Globus pallidus (tissue), 1 donor: ENCODE results near the gene TMEM204.

Experiments
- DNase-seq: peaks from one replicate; pipeline ENCODE4 v3.0.0-alpha.2; 2015; ENCODE audit warnings: low spot score

Gene TMEM204

DNA sequence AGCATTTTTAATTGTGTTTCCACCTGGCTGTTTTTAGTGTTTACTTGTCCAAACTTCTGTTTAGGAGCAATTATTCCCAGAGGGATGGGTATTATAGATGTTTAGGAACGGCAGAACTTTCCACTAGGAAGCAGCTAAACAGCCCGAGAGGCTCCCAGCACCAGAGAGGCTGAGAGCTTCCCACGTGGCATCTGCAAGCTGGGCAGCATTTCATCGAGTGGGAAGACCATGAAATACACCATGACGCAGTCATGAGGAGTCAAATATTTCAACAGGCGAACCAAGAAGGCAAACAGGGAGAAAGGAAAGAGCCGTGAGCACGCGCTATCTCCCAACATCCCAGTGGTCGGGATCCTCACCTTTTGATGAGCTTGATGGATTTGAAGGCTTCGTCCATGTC is 24.1 kb downstream of the TMEM204 start:
- DNase-seq, result no peak

DNA sequence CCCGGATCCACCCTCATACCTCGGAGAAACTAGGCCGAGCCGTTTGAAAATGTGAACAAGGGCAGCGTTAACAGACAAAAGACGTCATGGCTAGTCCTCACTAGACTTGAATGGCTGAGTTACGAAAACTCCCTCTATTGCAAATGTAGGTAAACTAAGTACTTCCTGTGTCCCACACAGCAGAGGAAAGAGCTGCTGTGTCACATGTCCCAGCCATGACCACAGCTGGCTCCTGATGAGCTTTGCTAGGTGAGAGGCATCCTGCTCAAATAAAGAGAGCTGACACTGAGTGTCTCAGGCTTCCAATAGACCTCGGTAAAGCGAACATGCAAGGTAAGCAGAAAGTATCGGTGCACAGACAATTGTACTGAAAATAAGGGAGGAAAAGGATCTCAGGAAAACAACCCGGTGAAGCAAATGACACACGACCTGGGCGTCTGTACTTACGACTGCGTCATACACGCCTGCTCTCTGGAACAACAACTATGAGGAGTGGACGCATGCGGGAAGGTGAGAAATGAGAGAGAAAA is 26.0 kb downstream of the TMEM204 start:
- no peak for DNase-seq

DNA sequence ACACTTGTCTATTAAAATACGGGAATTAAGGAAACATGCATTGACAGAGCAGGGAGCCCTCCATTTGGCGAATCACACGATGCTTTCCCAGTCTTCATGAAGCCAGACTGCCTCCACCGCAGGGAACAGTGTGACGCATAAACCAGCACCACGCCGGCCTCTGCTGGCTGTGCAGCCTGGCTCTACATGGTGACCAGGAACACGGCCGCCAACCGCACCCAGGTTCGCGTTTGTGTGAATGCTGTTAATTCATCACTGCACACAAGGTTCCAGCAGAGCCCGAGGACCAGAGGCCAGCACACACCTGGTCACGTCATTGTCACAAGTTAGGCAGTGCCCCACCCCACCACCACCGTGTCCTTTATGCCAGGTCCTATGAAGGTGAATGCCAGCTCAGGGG is 26.7 kb downstream of the TMEM204 start:
- no peak for DNase-seq

DNA sequence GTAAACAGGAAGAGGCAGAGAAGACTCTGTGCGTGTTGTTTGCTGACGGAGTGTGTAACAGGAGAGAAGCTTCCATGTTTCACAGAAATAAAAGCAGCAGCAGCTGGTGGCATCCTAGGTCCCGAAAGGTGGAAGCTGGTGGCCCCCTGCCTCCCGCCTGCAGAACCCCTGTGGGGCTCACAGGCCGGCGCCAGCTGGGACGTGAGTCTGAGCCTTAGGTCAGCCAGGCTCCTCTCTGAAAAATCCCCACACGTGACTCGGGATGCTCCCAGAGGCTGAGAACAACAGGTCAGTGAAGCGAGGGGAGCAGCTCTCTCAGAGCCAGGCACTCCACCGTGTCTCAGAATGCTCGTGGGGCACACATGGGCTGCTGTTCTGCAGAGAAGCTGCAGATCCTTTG is 27.4 kb downstream of the TMEM204 start:
- no peak for DNase-seq

DNA sequence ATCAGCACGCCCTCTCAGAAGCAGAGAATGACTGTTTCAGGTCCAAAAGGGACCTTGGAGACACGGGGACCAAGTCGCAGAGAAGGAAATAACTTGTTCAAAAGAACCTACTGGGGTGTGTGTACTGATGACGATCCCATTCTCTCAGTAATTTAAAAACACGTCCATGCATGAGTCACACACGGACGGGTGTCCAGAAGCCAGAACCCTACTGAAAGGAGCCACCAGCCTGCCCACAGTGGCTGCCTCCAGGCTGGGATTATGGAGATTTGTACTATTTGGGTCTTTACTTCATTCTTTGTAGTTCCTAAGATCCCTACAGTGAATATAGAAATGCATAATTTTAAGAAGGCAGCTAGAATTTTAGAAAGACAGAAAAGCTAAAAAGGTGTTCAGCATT is 27.8 kb downstream of the TMEM204 start:
- no peak for DNase-seq

DNA sequence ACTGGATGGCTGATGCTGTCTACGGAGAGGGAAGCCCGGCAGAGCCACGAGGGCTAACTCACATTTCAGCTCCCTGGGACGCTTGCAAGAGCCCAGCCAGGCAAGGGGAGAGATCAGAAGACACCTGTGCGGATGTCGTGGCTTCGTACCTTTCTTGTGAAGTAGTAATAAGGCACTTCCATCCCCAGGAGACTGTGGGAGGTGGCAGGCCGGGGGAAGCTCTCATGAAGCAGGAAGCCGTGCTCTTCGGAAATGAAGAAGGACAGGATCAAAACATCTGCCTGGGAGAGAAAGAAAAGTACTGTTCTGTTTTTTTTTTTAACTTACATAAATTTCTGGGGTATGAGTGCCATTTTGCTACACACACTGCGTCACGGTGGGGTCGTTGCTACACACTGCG is 28.4 kb downstream of the TMEM204 start:
- DNase-seq, result no peak

DNA sequence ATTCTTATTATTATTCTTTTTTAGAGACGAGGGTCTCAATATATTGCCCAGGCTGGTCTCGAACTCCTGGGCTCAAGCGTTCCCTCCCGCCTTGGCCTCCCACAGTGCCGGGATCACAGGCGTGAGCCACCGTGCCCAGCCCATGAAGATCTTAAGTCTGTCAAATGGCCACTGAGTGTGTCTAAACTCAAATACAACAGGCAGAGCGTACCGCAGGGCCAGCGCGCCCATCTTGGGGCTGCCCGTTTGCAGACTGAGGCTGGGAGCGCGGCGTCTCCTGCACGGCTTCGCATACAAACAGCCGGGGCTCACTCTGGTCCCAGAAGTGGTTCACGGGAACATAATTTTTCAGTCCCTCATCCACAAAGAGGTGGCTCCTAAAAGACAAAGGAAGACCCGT is 30.3 kb downstream of the TMEM204 start:
- no peak for DNase-seq

DNA sequence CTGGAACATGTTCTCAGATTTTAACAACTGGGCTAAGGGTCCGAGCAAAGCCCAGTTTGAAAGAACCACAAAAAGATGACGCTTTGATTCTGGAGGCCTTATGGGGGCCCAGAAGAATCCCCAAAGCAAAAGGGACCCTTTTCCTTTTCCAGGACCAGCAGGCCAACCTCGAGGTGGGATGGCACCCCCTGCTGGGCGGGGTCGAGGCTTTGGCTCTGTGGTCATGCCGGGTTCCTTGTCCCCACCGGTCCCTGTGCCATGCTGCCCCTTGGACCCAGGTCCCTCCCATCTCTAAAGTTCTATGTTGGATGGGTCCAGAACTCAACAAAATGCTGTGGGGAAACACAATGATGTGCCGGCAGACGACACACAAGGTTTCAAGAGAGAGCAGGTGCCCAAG is 30.9 kb downstream of the TMEM204 start:
- DNase-seq, result no peak

DNA sequence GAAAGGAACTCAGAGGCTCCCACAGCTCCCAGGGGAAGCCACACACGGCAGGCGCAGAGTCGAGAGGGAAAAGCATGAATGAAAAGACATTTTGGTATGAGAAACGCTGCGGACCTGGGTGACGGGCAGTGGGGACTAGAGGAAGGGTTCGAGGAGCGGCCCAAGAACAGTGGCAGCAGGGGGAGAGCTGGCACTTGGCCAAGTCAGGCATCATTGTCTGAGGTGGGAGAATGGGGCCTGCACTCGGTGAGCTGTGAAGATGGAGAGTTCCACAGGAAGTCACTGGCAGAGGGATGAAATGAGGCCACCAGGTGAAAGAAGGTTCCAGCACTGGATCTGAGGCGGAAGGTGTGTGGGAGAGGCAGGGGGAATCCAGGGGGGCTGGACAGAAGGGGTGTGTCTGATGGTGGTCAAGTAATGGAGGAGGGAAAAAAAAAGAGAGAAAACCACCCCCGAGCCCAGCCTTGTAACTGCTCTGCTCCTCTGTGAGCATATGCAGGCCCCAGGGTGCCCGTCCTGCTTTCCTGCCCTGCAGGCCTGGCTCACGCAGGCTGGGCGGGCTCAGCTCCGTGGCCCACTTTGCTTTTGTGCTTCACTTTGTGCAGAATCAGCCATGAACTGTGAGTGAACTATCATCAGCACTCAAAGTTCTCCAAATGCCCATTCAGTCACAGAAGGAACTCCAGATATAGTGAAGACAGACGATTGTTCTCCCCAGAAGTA is 31.8 kb downstream of the TMEM204 start:
- no peak for DNase-seq

DNA sequence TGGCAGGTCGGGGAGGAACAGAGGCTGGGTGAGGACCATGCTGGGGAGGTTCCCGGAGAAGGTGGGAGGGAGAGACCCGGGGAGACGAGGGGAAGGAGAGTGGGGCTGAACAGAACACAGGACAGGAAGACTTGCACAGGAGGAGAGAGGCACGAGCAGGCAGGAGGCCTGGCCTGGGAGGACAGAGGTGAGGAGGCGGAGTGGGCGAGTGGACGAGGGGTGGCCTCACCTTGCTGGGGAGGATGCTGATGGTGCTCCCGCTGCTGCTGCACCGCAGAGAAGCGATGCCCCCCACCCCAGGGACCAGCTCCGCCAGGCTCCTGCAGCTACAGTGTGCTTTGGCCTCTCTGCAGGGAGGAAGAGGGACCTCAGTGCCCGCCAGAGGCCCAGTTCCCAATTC is 34.5 kb downstream of the TMEM204 start:
- no peak for DNase-seq

DNA sequence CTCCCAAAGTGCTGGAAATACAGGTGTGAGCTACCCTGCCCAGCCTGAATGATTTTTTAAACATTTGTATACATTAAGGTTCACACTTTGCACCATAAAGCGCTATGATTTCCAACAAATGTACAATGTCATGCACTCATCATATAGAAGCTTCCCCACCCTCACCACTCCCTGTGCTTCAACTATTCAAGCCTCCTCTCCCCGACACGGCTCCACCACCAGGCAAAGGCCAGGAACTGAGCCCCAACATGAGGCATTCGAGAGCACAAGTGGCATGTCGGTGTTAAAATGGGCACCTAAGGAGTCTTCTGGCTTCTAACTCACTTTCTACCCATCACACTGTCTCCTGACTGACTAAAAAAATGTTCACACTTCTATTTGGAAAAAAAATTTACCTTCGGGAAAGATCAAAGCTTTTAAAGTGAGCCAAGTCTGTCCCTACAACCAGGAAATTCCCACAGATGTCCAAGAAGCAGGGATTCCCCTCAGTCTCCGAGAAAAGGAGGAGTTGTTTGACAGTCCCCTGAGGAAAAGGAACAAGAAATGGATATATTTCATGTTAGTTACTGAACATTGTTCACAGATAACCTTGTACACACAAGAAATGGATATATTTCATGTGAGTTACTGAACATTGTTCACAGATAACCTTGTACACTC is 37.7 kb downstream of the TMEM204 start:
- no peak for DNase-seq

DNA sequence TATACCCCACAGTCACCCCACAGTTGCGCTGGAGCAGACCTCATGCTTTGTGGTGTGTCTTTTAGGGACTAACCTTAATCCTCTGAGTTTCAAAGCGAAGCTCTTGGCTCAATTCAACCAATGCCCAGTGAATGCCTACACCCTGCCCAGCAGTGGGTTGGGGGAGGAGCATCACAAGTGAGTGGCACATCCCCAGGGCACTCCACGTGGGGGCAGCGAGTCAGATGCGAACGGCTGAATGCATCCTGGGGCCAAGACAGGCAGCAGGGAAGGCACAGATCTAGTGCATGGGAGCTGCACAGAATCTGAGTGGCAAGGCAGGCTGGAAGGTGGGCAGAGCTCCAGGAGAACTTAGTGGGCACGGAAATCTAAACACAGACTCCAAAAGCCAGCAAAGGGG is 39.2 kb downstream of the TMEM204 start:
- no peak for DNase-seq

DNA sequence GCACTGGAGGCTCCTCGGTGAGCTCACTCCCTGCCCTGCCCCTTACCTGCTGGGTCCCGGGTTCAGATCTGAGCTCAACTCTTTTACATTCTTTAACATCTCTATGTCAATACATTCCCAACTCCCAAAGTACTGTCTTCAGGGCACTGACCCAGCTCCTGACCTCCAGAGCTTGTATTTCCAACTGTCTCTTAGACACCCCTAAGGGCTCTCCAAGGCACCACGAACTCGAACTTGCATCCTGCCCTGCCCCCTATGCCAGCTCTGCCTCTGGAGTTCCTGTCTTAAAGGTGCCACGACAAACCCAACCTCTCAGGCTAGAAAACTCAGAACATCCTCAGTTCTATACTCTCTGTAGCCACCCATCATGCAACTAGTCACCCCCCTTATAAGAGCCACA is 39.8 kb downstream of the TMEM204 start:
- no peak for DNase-seq

DNA sequence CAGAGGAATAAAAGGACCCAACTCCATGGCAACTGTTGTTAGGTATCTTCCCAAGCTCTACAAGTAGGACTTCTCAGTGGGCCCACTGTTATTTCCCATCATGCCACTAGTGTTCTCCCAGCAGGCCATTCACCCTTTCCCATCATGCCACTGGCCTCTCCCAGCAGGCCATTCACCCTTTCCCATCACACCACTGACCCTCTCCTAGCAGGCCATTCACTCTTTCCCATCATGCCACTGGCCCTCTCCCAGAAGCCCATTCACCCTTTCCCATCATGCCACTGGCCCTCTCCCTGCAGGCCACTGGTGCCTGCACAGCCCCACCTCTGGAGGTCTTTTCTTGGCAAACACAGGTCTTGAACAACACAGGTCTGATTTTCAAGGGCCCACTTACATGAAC is 42.1 kb downstream of the TMEM204 start:
- DNase-seq, result no peak

DNA sequence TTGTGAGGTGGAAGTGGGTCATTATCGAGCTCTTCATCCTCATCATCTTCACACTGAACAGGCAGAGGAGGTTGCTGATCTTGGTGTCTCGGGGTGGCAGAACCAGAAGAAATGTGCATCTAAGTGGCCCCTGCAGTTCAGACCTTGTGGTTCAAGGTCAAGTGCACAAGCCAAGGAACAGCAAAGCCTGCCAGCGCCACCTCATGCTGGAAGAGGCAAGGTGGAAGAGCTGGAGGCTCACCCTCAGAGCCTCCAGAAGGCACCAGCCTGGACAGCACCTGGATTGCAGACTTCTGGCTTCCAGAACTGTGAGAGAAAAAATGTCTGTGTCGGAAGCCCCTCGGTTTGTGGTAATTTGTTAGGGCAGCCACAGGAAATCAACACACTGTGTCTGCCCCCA is 45.7 kb downstream of the TMEM204 start:
- DNase-seq, result no peak

DNA sequence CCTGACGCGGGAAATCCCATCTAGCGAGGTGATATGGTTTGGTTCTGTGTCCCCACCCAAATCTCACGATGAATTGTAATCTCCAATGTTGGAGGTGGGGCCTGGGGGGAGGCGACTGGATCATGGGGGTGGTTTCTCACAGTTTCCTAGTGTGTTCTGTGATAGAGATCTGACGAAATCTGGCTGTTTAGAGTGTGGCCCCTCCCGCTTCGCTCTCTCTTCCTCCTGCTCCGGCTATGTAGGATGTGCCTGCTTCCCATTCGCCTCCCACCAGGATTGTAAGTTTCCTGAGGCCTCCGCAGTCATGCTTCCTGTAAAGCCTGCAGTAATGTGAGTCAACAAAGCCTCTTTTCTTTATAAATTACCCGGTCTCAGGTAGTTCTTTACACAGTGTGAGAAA is 46.8 kb downstream of the TMEM204 start:
- no peak for DNase-seq

DNA sequence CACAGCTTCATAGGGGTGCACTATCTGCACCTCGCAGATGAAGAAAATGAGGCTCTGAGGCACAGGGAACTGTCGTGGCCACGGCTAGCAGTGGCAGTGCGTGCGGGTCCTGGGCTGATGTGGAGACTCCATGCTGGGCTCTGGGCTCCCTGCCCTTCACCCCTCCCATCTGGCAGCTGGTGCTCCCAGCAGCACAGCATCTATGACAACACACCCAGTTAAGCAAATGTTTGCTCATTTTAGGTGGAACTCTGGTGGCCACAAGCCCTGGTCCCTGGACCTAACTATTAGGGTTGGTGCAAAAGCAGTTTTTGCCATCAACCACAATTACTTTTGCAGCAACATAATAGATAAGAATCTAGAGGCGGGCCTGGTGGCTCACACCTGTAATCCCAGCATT is 47.5 kb downstream of the TMEM204 start:
- DNase-seq, result no peak

DNA sequence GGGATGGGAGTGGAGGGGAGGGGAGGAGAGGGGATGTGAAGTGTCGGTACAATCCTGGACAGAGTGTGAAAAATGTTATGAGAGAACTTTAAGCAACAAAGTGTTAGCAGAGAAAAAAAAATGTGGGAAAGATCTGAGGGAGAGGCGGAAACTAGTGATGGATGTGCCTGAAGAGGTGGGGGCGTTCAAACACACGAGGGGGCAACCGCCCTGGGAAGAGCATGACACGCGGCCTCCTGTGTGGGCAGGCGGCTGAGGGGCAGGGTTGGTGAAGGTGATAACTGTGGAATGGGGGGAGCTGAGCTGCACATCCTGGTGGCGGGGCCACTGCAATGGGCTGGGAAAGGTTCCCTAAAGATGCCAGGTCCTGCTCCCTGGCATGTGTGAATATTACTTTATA is 48.3 kb downstream of the TMEM204 start:
- no peak for DNase-seq

DNA sequence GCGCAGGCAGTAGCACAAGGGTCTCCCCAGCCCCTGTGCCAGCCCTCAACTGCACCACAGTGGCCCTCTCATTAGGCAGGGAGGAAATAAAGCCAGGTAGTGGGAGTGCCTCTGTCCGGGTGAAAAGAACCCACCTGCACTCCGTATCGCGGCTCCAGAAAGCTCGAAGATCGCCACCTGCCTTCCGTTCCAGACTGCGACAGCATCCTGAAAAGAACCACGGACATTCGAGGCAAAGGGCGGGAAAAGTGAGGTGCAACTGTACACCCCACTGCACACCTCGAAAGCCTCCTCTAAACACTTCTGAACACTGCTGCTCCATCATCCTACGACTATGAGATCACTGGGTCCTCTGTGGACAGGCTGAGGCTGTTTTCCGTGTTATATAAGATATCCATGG is 49.7 kb downstream of the TMEM204 start:
- no peak for DNase-seq

DNA sequence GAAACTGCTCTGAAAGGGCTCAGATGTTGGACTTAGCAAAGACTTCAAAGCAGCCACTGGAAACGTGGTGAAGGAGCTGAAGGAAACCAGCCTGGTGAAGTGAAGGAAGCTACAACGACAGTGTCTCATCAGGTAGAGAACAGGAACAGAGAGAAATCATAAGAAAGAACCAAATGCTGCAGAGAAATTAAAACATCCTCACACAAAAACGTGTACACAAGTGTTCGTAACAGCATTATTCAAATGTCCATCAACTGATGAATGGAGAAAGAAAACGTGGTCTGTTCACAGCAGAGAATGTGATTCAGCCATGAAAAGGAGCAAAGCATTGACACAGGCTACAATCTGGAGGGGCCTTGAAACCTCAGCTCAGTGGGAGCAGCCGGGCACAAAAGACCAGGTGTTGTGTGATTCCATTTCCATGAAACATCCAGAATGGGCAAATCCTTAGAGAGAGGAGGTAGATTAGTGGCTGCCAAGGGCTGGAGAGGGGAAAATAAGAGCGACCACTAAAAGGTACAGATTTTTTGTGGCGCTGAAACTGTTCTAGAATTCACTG is 51.5 kb downstream of the TMEM204 start:
- no peak for DNase-seq

DNA sequence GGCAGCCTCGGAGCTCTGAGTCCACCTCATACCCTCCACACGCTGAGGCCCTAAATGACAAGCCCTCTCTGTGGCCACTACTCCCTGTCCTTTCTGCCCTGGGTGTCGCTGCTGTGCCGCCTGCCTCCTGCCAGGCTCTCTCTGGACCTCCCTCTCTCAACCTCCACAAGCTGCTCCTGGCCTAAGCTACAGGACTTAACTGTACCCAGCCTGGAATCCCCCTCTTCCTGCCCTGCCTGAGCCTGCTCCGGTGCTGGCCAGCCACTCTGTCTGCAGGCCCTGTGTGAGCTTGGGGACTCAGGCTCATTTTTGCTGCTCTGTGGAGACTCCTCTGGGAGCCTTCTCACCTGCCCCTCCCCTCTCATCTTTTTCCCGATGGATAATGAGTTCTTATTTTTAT is 56.9 kb downstream of the TMEM204 start:
- DNase-seq, result no peak

DNA sequence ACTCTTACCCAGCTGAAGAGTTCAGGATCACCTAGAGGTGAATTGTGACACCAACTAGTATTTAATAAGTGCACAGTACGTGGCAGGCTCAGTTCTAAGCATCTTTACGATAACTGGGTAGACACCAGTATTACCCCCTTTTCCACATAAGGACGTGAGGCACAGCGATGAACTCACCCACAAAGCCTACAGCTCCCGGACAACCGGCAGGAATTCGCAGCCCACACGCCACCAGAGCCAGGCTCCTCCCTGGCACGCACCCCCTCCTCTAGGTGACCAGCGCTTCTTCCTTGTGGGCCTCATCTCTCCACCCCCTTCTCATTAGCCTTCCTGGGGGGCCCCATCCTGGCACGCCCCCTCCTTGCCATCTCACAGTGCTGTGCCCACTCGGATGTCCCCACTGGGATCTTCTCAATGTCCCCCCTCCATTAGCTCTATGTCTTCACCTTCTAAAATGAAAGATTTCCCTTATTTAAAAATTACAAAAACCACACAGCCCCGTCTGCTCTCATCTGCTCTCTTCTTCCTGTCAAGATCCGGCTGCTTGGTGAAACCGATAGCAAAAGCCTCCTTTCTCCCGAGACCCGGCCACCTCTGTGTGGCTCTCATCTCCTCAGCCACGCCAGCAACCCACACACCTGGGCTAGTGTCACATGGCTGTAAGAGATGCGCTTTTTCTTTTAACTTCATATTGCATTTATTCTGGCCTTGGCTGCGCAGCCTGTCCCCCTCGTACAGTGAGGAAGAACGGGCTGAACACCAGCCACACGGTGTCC is 57.7 kb downstream of the TMEM204 start:
- no peak for DNase-seq

DNA sequence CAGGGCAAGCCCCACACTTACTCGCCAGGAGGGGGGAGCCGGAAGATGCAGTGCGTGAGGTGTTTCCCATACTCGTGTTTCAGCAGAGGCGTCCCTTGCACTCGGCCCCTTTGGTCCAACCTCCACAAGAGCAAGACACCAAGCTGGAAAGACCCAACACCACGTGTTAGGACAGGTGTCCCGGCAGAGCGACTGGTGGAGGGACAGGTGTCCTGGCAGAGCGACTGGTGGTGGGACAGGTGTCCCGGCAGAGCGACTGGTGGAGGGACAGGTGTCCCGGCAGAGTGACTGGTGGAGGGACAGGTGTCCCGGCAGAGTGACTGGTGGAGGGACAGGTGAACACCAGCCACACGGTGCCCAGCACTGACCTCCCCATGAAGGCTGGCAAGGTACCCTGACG is 59.0 kb downstream of the TMEM204 start:
- DNase-seq, result no peak
